Trophoblast cell (in vitro differentiated cells and primary cell): ENCODE measurements around the gene FNDC11.

ENCODE experiments used
- DNase-seq, 2 donors: peaks; one replicate each; pipeline ENCODE4 v3.0.0-alpha.2; 2016
- H2AFZ ChIP-seq: 2 replicates; pipeline ENCODE4 v1.6.1; 2013; ENCODE audit warnings: low read length, moderate library complexity, mild to moderate bottlenecking; ENCODE audit not compliant: insufficient read depth, poor library complexity
- H2AK5ac ChIP-seq: 2 replicates; pipeline ENCODE4 v1.6.1; 2013; ENCODE audit warnings: mild to moderate bottlenecking, low read length
- H2BK120ac ChIP-seq: 2 replicates; pipeline ENCODE4 v1.6.1; 2013; ENCODE audit warnings: low read length, mild to moderate bottlenecking, moderate library complexity; ENCODE audit not compliant: insufficient read depth, poor library complexity
- H2BK12ac ChIP-seq: 2 replicates; pipeline ENCODE4 v1.6.1; 2013; ENCODE audit warnings: mild to moderate bottlenecking, low read length, moderate library complexity
- H2BK5ac ChIP-seq: 2 replicates; pipeline ENCODE4 v1.6.1; 2013; ENCODE audit warnings: low read length, low read depth, moderate library complexity, mild to moderate bottlenecking; ENCODE audit not compliant: poor library complexity
- H3K14ac ChIP-seq: 2 replicates; pipeline ENCODE4 v1.6.1; 2013; ENCODE audit warnings: mild to moderate bottlenecking, low read length
- H3K18ac ChIP-seq: 2 replicates; pipeline ENCODE4 v1.6.1; 2013; ENCODE audit warnings: mild to moderate bottlenecking, low read length
- H3K23ac ChIP-seq: 2 replicates; pipeline ENCODE4 v1.6.1; 2013; ENCODE audit warnings: low read length
- H3K27ac ChIP-seq: 2 replicates; pipeline ENCODE4 v1.5.1; 2013; ENCODE audit warnings: low read depth, mild to moderate bottlenecking, inconsistent platforms, low read length, moderate library complexity
- H3K27me3 ChIP-seq: 2 replicates; pipeline ENCODE4 v1.6.1; 2013; ENCODE audit warnings: inconsistent platforms, mild to moderate bottlenecking, low read length, moderate library complexity; ENCODE audit not compliant: insufficient read depth
- H3K36me3 ChIP-seq, 2 experiments: 1 replicate in 1 of 2; 2 replicates in 1 of 2; pipeline ENCODE4 v1.6.1; 2013; ENCODE audit warnings: low read length in 2 of 2, mild to moderate bottlenecking in 2 of 2, moderate library complexity in 1 of 2; ENCODE audit not compliant: insufficient read depth in 2 of 2, control insufficient read depth in 1 of 2
- H3K4ac ChIP-seq: 2 replicates; pipeline ENCODE4 v1.6.1; 2013; ENCODE audit warnings: low read depth, mild to moderate bottlenecking, low read length, moderate library complexity
- H3K4me1 ChIP-seq, 2 experiments: 1 replicate in 1 of 2; 2 replicates in 1 of 2; pipeline ENCODE4 v1.6.1; 2013; ENCODE audit warnings: low read length in 2 of 2, mild to moderate bottlenecking in 2 of 2, moderate library complexity in 1 of 2; ENCODE audit not compliant: insufficient read depth in 2 of 2, control insufficient read depth in 1 of 2
- H3K4me2 ChIP-seq: 2 replicates; pipeline ENCODE4 v1.6.1; 2013; ENCODE audit warnings: inconsistent platforms, mild to moderate bottlenecking, low read length, moderate library complexity
- H3K4me3 ChIP-seq: 2 replicates; pipeline ENCODE4 v1.5.1; 2013; ENCODE audit warnings: mild to moderate bottlenecking, low read depth, low read length, inconsistent platforms
- H3K79me1 ChIP-seq: one replicate; pipeline ENCODE4 v1.6.1; 2013; ENCODE audit warnings: low read length
- H3K79me2 ChIP-seq: 2 replicates; pipeline ENCODE4 v1.6.1; 2013; ENCODE audit warnings: low read length, mild to moderate bottlenecking; ENCODE audit not compliant: control insufficient read depth, insufficient read depth, poor library complexity
- H3K9ac ChIP-seq: 2 replicates; pipeline ENCODE4 v1.6.1; 2013; ENCODE audit warnings: mild to moderate bottlenecking, low read length
- H3K9me3 ChIP-seq: 2 replicates; pipeline ENCODE4 v1.6.1; 2013; ENCODE audit warnings: low read depth, mild to moderate bottlenecking, control low read depth, inconsistent platforms, low read length; ENCODE audit not compliant: insufficient read depth
- H4K12ac ChIP-seq: 2 replicates; pipeline ENCODE4 v1.6.1; 2013; ENCODE audit warnings: low read depth, mild to moderate bottlenecking, low read length, moderate library complexity
- H4K8ac ChIP-seq: 2 replicates; pipeline ENCODE4 v1.6.1; 2013; ENCODE audit warnings: low read depth, mild to moderate bottlenecking, low read length, moderate library complexity
- H4K91ac ChIP-seq: one replicate; pipeline ENCODE4 v1.6.1; 2013; ENCODE audit warnings: low read depth, mild to moderate bottlenecking, low read length, moderate library complexity
- WGBS: extraction: QIAGEN DNeasy Blood & Tissue Kit; methylation state at CpG from one replicate; pipeline ENCODE4 v1.1.7; 2013; ENCODE audit warnings: missing lambda C conversion rate; ENCODE audit not compliant: insufficient read length, insufficient coverage; ENCODE audit errors: extremely low coverage; 5-methylcytosine and 5-hydroxymethylcytosine counted together

FNDC11 gene

DNA sequence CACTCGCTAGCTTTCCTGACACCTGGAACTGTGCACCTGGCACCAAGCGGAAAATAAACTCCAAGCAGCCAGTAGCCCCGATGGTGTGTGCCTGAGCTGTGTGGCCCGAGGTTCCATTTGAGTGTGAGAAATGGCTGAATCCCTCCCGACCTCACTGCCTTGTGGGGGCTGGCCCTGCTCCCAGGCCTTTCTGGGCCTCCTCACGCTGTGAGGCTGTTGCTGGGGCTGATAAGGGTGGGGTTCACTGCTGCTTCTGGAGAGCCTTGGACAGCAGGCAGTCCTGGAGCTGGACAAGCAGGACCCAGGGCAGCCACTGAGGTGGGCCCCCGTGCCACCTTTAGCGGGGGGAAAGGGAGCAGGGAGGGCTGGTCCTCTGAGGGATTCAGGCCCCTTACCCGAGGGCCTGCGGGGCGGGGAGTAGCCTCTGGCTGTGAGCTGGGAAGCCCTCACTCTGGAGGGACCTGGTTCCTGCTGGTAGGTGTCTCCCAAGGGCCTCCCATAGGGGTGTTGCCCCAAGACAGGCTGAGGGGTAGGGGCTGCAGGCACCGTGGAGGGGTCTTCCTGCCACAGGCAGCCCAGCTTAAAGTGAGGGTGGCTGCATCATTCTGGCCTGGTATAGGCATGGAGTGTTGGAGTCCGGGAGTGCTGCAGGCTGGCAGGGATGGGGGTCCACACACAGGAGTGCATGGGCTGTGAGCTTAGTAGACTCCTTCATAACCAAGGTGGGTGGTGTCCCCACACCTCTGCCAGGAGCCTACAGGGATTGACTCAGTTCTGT lies 31.7 kb upstream of the FNDC11 start:
- Histone ChIP-seq H4K91ac (no peak overlapping the region), H3K27me3 (no peaks in the 10 kb centered on the region), H2BK5ac (no peak overlapping the region), H3K36me3 (peaks cover 19% of the 10 kb centered on the region in 2 experiments), H3K79me1 (peaks cover 13% of the 10 kb centered on the region), H4K8ac (no peak overlapping the region), H3K4me2 (peak overlapping the region; percentile 55), H3K79me2 (peaks cover 16% of the 10 kb centered on the region), H3K9me3 (peaks cover 10% of the 10 kb centered on the region), H3K18ac (peak overlapping the region; percentile 24), H3K4me1 (peaks cover 19 to 28% of the 10 kb centered on the region in 2 experiments), H4K12ac (peak overlapping the region; percentile 32), H3K23ac (no peak overlapping the region), H3K4me3 (peak overlapping the region; percentile 34), H3K27ac (no peak overlapping the region), H2AK5ac (no peak overlapping the region), H3K4ac (peak overlapping the region; percentile 37), H2BK120ac (no peak overlapping the region), H3K9ac (no peak overlapping the region), H2AFZ (no peak overlapping the region), H2BK12ac (no peak overlapping the region), H3K14ac (no peak overlapping the region)
- no CpG with 5 or more reads among the region's 13 CpGs for WGBS
- DNase-seq = no peak

DNA sequence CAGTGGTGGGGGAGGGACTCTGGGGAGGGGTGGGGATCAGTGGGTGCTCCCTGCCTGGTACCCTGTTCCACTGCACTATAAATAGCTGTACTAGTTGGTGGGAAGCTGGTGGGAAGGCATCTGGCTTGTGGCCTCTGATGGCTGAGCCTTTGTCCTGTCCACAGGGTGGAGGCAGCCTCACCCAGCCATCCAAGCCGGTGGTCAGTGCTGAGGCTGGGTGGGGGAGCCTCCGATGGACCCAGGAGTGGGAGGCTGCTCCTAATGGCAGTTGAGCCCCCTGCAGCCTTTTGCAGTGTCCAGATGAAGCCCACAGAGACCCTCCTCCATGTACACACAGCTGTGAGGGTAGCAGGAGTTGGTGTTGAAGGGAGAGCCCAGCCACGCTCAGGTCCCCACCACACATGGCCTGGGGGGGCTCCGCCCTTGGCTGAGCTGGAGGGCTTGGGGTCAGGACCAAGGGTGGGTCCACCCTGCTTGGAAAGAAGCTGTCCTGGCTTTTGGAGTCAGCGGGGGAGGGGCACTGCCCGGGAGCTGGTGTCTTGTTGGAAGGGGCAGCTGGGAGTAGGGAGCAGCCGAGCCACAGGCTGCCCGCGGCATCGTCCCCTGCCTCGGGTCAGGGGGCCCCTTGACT lies 30.9 kb upstream of the FNDC11 start:
- H4K91ac ChIP-seq = no peak overlapping the region
- no peak overlapping the region for H4K12ac ChIP-seq
- H3K9me3 ChIP-seq = peaks cover 10% of the 10 kb centered on the region
- no peak overlapping the region for H3K4ac ChIP-seq
- H2BK5ac ChIP-seq = no peak overlapping the region
- H2AK5ac ChIP-seq = no peak overlapping the region
- H2AFZ ChIP-seq = no peak overlapping the region
- H3K27ac ChIP-seq = no peak overlapping the region
- H3K36me3 ChIP-seq = peaks cover 19% of the 10 kb centered on the region in 2 experiments
- H3K79me2 ChIP-seq = peaks cover 16% of the 10 kb centered on the region
- H3K4me1 ChIP-seq = peaks cover 19 to 28% of the 10 kb centered on the region in 2 experiments
- no peaks in the 10 kb centered on the region for H3K27me3 ChIP-seq
- no peak for DNase-seq
- peak overlapping the region; percentile 38 for H3K18ac ChIP-seq
- H3K79me1 ChIP-seq = peaks cover 13% of the 10 kb centered on the region
- H3K23ac ChIP-seq = no peak overlapping the region
- no peak overlapping the region for H4K8ac ChIP-seq
- no peak overlapping the region for H3K4me2 ChIP-seq
- no peak overlapping the region for H3K9ac ChIP-seq
- no peak overlapping the region for H2BK120ac ChIP-seq
- no peak overlapping the region for H2BK12ac ChIP-seq
- no peak overlapping the region for H3K14ac ChIP-seq
- no peak overlapping the region for H3K4me3 ChIP-seq
- no CpG with 5 or more reads among the region's 11 CpGs for WGBS

DNA sequence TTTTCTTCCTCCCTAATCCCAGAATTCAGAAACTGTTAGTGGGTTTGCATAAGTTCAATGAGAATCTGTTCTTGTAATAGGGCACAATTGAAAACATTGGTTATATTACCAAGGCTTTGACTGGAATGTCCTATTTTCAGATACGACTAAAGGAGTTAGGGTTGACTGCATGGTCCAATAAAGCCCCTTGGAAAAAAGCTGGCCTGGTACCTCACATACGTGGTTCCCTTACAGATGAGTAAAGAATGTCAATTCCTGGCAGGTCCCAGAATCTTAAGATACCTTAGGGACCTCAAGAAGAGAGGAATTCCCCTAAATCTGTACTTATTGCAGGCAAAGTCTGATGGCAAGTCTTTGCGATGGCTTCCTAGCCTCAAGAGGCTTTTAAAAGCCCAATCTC lies 28.8 kb upstream of the FNDC11 start:
- Histone ChIP-seq H2AFZ (no peak overlapping the region), H3K79me1 (peaks cover 9% of the 10 kb centered on the region), H3K4me3 (no peak overlapping the region), H3K79me2 (peaks cover 14% of the 10 kb centered on the region), H3K9me3 (peaks cover 10% of the 10 kb centered on the region), H3K4me1 (peaks cover 12 to 13% of the 10 kb centered on the region in 2 experiments), H3K14ac (no peak overlapping the region), H2BK120ac (no peak overlapping the region), H2BK12ac (no peak overlapping the region), H3K4me2 (no peak overlapping the region), H3K4ac (no peak overlapping the region), H4K8ac (no peak overlapping the region), H3K27me3 (no peaks in the 10 kb centered on the region), H3K18ac (no peak overlapping the region), H3K9ac (no peak overlapping the region), H2AK5ac (no peak overlapping the region), H4K91ac (no peak overlapping the region), H3K23ac (no peak overlapping the region), H4K12ac (no peak overlapping the region), H2BK5ac (no peak overlapping the region), H3K27ac (no peak overlapping the region), H3K36me3 (peaks cover 19% of the 10 kb centered on the region in 2 experiments)
- WGBS = no CpG with 5 or more reads among the region's 3 CpGs
- DNase-seq = no peak

GRCh38 chr20:63525971-63526370 lies 28.0 kb upstream of the FNDC11 start:
- Histone ChIP-seq H3K23ac (no peak overlapping the region), H2BK5ac (no peak overlapping the region), H3K27me3 (no peaks in the 10 kb centered on the region), H4K12ac (no peak overlapping the region), H3K4me1 (peaks cover 12 to 13% of the 10 kb centered on the region in 2 experiments), H3K14ac (no peak overlapping the region), H2AK5ac (no peak overlapping the region), H2BK12ac (no peak overlapping the region), H3K27ac (no peak overlapping the region), H4K91ac (no peak overlapping the region), H3K9ac (no peak overlapping the region), H3K36me3 (peaks cover 19% of the 10 kb centered on the region in 2 experiments), H3K18ac (no peak overlapping the region), H2BK120ac (no peak overlapping the region), H3K79me2 (peaks cover 10% of the 10 kb centered on the region), H4K8ac (no peak overlapping the region), H3K4me2 (no peak overlapping the region), H3K4ac (no peak overlapping the region), H3K79me1 (peaks cover 4% of the 10 kb centered on the region), H2AFZ (no peak overlapping the region), H3K9me3 (peaks cover 10% of the 10 kb centered on the region), H3K4me3 (no peak overlapping the region)
- DNase-seq = no peak
- WGBS = no CpG with 5 or more reads among the region's 2 CpGs
